GM12878 (cell line): ENCODE results near the gene HNRNPH1.

ENCODE experiments used
- CBX3 ChIP-seq: fragments of 200-600 bp; sonication (generic); IDR thresholded peaks from 2 replicates; pipeline ENCODE4 v1.6.1; 2016; ENCODE audit warnings: low read depth, borderline replicate concordance
- ZNF217 ChIP-seq: fragments of 450-650 bp; IDR thresholded peaks from 2 replicates; pipeline ENCODE4 v1.6.1; 2017; ENCODE audit warnings: antibody characterized with exemption, mild to moderate bottlenecking

DNA sequence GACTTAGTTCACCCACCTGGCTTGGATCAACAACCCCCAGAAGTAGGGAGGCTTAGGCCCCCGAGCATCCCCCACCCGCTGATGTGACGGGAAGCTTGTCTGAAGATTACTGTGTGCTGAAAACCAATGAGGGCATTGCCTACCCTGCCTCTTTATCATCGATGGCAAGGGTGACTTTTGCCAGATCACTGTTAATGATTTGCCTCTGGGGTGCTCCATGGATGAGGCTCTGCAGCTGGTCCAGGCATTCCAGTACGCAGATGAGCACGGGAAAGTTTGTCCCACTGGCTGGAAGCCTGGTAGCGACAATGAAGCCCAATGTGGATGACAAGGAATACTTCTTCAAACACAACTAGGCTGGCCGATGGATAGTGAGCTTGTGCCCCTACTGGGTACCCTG lies 51.1 kb downstream of the HNRNPH1 start:
- TF ChIP-seq CBX3 = no peak
- no peak for TF ChIP-seq ZNF217
